Stimulated activated CD8-positive, alpha-beta memory T cell treated with anti-CD3 and anti-CD28 coated beads, Interleukin-15, amount 100 ng/mL, for 4 hours (primary cell): ENCODE measurements around the gene ALOXE3.
"Not testable (repeated sequence)": the region's sequence is repeated elsewhere in the genome, so short reads cannot be mapped to it uniquely, and the experiment has no call there.

Experiments used
- DNase-seq, 2 donors: peaks; one replicate each; pipeline ENCODE4 v3.0.0-alpha.2; 2020; ENCODE audit warnings: low read depth in 2 of 2

ALOXE3 gene

DNA sequence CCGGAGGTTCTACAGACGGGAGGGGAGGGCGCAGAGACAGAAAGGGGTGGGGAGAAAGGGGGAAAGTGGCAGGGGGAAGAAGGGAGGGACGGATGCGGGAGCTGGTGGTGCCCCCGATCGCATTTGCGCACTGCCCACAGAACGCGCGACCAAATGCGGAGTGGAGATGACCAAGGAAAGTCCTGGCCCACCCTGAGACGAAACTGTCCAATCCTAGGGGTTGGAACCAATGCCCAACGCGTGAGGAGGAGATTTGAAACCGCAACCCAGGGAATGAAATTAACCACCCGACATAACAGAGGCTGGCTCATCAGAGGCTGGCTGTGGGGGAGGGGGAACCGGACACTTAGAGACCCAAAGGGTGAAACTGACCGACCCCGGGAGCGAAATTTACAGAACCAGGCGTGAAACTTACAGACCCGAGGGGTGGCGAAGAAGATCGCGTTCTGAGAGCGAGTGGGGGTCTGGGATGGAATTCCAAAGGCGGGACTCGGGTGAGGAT, 4.2 kb upstream of the ALOXE3 start:
- DNase-seq = no peak

DNA sequence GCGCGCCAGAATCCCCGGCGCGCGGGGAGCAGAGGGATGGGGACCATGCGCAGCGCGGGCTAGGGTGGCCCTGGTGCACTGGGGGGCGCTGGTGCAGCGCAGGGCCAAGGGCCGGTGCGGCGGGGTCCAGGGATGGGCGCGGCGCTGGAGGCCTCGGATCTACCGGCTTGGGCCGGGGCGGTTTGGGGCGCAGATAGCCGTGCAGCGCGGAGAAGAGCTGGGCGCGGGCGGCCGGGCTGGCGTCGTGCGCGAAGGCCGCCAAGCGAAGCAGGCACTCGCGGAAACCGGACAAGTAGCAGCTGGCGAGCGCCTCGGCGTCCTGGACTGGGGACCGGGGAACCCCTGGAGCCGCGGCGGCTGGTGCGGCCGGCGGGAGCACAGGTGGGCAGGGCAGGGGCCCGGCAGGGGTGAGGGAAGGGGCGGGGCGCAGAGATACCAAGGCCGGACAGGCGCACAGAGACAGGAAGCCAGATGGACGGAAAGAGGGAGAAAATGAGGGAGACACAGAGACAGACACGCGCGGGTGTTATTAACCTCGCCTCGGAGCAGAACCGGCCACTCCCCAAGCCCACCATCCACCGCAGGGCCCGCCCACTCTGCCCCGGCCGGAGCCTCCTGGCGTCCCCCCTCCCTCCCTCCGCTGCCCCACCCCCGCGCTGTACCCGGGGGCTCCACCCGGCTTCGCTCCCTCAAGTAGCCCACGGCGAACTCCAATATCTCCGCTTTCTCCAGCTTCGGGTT, 3.5 kb upstream of the ALOXE3 start:
- no peak for DNase-seq

DNA sequence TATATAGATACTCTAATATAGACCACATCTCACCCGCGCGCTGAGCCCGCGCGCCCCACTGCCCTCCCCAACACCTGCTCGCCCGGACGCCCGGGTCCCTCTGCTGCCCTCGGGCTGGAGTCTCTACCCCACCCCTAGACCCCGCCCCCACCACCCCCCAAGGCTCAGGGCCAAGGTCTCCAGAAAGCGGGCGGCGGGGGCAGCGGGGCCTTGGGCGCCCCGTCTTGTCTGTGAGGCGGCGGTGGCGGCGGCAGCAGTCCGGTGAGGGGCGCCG, 3.0 kb upstream of the ALOXE3 start:
- no peak for DNase-seq

DNA sequence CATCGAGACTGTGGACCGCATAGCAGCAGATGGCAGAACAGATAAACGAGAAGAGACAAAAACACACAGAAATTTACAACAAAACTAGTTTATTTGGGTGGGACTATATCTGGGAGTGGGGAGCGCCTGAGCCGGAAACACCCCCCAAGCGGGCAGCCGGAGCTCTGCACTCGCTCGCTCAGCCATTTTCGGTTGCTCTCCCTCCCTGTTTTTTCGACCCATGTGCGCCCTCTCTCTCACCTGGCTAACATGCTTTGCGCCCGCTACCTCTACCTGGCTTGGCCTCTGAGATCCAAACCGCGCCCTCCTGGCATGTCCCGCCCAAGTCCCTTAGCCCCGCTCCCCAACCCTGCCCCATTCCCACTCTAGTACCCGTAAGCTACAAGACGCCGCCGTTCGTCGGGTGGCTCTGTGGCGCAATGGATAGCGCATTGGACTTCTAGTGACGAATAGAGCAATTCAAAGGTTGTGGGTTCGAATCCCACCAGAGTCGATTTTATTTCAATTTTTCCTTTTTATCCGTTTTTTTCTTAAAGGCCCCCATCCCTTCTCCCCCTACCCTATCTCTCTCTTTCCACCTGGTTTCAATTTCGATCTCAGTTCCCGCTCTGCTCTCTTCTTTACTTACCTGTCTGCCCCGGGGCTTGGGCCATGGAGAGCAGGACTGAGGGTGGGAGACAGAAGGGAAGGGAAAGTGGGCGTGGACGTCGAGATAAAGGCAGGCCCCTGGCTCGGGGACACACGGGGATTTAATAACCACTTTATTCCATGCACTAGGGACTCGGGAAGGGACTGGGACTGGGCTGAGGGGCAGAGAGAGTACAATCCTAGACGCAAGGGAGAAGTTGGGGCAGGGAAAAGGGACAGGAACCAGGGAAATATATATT, 2.4 kb upstream of the ALOXE3 start:
- DNase-seq = peak in 1 of 2 donors; percentile 43

DNA sequence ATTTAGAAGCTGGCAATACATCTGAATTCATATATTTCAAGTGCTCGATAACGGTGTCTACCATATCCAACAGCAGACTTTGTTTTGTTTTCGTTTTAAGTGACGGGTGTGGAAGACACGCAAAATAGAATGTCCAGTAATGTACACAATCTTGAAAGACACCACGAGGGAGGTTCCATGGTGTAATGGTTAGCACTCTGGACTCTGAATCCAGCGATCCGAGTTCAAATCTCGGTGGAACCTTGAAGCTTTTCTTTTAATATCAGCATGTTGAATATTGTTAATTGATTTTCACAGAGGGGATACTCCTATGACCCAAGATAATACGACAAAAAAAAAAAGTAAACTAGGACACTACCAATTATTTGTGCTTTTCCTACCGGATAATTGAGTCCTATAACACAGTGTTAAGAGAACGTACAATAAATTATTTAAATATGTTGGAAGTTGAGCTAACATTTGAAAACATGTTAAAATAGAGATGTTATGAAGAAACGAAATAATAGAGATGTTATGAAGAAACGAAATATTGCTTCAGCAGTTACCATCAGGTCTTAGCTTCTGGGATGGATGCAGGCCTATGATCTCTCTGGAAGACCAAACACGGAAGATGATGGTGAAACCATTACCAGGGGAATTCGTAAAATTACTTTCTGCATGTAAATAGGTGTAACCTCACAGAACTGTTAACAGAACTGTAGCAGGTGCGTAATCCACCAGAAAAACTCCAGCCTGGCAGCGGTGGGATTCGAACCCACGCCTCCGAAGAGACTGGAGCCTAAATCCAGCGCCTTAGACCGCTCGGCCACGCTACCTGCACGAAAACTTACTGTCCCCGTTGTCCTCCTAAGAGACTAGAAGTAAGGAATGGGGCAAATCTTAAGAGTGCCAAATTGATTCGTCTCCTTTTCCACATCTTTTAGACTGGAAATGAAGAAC, 1.5 kb upstream of the ALOXE3 start:
- peak in 1 of 2 donors; percentile 71 for DNase-seq

DNA sequence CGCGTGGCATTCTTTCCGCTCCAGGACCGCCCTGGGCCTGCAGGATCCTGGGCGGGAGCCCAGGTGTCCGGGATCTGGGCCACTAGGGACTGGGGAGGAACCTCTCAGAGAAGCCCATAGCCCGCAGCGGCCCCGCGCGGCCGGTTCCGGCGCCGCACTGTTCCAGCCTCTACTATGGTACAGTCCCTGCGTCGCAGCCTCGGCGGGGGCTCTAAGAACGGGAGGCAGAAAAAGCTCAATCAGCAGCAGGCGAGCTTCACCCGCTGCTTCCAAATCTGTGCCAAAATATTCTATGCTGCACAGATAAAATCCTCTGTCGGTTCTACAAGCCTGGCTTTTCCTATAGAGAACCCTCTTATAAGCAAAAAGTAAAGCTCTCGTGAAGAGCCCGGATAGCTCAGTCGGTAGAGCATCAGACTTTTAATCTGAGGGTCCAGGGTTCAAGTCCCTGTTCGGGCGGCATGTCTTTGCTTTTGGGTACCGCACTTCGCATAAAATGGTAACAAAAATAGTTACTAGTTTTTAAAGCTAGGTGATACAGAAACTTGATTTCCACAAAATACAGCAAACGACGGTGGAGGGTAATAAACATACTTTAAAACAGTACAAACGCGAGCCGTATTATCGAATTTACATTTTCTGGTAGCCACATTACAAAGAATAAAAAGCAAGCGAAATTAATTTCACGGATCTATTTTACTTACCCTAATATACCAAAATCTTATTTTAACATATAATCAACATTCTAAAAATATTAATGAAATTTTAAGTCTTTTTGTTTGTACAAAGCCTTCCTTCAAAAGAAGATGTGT, 661 bp upstream of the ALOXE3 start:
- peak; percentile 67 to 73 for DNase-seq

DNA sequence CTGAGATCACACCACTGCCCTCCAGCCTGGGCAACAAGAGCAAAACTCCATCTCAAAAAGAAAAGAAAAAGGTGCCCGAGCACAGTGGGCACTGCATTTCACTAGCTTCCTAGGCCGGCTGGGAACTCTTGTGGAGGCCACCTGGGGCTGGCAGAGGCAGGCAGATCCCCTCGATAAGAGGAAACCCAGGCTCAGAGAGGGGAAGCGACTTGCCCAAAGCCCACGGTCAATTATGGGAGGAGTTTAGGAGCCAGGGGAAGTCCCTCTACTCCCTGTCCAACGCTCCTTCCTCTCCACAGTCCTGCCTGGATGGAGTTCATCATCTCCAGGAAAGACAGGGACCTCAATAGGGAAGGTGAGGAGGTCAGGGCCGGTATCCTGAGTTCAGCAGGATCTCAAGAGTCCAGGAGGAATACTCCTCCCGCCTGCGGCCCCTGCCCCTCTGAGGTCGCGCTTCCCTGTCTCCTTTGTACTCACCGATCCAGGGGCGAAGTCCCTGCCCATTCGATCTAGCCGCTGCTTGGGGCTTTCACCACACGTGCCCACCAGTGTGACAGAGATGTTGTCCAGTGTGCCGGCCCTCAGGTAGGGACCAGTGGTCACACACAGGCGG, 841 bp downstream of the ALOXE3 start:
- DNase-seq = no peak

DNA sequence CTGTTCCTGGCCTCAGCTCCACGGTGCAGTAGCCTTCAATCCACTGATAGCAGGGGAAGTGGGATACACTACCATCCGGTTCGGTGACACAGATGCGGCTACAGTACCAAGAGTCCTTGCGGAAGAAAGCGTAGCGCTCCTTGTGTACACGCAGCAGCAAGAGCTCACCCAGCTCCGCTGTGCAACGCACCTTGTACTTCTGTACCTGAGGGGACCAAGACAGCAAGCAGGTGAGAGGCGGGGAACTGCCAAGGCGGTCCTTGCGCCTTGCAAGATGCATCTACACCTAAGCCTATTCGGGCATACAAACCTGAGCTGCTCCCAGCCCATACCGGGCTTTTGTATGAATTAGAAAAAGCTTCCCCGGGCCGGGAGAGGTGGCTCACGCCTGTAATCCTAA, 1.5 kb downstream of the ALOXE3 start:
- DNase-seq = no peak

DNA sequence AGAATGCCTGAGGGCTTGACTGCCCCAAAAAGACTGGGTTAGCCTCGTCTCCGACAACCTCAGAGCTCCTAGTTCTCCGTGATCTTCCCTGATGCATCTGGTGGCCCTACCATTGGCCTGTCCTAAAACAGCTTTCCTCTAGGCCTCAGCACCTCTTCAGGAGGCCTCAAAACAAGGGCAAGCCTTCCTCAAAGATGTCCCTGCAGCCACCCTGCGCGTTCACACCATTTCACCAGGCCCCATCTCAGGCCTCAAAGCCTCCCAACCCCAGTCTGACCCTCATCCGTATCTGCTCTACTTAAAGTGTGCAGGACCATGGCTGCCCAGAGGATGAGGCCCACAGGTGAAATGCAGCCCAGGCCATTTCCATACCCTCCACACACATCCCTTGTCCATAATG, 7.4 kb downstream of the ALOXE3 start:
- DNase-seq = no peak

DNA sequence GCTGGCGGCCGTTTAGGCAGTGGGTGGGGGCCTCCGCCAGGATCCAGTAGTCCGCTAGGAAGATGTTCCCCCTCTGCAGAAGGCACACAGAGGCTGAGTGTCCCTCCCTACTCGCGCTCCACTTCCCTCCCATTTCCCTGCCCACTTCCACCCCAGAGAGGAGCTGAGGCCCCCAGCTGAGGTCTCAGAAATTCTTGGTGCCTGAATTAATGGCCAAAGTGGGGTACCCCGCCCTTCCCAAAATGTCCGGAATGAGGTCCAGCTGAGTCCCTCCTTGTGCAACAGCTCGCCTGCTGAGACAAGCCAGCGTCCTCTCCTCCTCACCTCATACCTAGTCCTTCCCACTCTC, 7.9 kb downstream of the ALOXE3 start:
- no peak for DNase-seq

DNA sequence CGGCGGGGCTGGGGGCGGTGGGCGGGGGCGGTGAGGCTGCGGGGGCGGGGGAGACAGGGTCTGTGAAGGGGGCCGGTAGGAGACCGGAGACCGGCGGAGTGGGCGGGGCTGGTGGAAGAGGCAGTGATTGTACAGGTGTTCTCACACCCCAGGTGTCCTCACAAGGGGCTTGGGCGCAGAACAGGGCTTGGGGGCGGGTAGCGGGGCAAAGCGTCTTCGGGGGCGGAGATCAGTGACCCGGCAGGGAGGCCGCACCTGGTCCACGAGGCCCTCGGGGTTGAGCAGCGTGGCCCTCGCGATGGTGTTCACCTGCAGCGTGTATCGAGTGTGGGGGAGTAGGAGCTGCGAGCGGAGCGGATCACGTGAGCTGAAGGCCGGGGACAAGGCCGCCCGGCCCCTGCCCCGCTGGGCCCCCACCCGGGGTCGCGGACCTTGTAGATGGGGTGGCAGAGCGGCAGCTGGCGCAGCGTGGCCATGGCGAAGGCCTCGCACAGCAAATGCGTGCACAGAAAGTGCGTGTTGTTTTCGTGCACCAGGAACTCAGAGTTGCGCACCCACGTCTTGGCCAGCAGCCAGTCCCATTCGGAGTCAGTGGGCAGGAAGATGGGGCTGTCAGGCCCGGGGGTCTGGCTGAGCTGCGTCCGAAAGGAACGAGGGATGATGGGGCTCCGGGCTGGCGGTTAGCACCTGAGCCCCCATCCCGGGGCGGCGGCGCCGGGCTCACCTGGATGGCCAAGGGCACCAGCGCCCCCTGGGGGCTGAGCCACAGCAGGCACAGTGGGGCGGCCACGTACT, 8.5 kb downstream of the ALOXE3 start:
- peak; percentile 51 to 60 for DNase-seq

DNA sequence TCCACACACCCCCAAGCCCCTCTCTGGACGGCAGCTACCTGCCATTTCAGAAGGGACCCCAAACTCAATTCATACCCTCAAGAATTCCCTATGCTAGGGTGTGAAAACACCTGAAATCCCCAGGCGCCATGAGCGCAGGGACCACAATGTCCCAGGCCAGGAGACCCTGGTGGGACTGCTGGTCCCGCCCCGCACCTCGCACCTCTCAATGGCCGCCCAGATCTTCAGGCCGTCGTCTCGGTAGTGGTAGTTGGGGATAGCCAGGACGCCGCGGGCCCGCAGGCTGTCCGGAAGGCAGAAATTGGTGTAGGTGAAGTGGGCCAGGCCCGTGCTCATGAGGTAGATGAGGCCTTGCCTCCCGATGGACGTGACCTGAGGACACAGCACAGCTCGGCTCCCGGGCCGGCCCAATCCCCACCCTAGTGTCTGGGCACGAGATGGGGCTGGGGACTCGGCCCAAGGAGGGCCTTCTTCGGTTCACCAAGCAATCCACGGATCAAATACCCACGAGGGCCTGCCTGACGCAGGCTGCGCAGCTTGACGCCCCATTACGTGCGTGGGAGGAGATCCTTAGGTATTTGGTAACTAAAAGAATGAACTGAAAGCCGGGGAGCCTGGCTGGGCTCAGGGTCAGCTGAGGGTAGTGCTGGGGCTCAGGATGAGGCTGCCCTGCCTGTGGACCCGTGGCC, 9.2 kb downstream of the ALOXE3 start:
- DNase-seq = no peak

DNA sequence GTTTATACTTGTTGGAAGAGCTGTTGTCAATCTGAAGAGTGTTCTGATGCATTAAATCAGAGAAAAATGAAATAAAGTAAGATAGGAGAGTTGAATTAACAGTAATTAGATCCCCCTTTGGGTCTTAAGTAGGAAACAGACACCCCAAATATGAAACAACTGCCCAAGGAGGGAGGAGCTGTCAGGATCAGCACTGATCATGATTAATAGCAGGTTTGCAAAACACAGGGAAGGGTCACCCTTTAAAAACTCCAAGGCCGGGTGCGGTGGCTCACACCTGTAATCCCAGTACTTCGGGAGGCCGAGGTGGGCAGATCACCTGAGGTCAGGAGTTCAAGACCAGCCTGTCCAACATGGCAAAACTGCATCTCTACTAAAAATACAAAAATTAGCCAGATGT, 11.3 kb downstream of the ALOXE3 start:
- not testable (repeated sequence) for DNase-seq

DNA sequence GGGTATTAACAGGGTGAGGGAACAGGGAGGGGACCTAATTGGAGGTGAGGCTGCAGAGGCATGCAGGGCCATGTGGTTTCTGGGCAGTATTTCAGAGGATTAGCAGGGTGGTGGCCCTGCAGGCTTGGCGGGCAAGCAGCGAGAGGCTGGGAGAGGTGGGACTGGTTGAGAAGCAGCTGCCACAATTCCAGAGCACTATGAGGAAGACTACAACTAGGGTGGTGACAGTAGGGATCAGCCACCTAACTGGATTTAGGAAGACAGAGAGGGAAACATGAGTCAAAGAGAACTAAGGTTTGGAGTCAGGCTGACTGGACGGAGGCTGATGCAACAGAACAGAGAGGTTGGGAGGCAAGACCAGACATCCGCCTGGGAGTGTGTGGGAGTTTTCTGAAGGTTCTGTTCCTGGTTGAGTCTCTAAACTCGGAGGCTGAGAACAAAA, 12.3 kb downstream of the ALOXE3 start:
- no peak for DNase-seq

DNA sequence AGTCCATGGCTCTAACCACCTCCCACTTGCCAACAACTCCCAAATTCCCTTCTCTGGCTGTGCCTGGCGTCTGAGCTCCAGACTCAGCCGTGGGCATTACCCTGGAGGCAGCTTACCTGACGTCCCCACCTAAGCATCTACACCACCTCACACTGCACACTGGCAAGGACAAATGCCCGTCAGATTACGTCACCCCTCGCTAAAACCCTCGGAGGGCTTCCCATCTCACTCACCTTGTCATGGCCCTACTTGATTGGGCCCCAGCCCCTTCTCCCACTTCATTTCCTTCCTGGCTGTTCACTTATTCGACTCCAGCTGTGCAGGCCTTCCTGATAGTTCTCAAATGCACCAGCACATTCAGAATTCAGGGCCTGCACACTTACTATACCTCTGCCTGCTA, 13.4 kb downstream of the ALOXE3 start:
- no peak for DNase-seq

DNA sequence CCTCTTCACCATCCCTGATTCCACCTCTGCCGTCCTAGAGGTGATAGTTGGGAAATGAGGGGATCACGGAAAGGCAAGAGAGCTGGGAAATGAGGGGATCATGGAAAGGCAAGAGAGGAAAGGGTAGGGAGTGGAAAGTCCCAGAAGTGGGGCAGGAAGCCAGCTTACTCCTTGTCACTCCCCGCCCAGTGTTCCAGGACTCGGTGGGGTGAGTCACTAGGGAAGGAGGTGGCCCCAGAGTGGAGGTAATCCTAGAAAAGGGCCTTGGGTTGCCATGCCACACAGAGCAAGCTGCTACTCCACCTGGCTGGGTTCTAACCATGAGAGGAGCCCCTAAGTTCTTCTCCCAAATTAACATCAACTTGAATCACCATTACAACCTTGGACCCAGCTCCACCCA, 14.8 kb downstream of the ALOXE3 start:
- DNase-seq = no peak

DNA sequence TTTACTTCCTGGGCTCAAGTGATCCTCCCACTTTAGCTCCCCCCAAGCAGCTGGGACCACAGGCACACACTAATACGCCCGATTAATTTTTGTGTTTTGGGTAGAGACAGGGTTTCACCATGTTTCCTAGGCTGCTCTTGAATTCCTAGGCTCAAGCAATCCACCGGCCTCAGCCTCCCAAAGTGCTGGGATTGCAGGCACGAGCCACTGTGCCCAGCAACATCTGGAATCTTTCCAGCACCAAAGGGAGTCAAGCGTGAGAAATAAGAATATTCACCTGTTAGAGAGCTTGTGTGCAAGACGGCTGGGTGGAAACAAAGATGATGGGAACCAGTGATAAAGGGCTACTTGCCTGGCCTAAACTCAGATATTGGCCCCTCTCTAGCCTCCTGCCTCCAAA, 16.6 kb downstream of the ALOXE3 start:
- no peak for DNase-seq

DNA sequence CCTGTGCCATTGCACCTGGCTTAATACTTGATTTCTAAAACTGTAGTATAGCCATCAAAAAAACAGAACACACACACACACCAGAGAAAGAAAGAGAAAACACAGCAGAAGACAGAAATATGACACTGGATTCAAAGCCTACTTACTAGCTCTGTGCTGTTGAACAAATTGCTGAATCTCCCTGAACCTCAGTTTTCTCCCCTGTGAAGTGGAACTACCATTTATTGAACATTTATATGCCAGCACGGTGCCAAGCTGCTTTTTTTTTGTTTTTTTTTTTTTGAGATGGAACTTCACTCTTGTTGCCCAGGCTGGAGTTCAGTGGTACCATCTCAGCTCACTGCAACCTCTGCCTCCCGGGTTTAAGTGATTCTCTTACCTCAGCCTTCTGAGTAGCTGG, 17.6 kb downstream of the ALOXE3 start:
- DNase-seq = no peak

DNA sequence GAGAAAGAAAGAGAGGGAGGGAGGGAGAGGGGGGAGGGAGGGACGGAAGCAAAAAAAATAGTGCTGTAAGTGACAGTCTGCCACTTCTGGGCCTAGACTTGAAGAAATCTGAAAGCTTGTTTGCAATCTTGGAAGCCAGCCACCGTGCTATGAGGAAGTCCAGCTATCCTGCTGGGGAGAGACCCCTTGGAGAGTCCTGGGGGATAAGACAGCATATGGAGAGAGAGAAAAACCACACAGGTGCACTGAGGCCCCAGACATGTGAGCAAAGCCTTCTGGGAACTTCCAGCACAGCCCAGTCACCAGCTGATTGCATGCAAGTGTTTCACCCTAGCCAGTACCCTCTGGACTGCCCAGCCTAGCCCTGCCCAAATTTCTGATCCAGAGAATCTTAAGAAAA, 18.2 kb downstream of the ALOXE3 start:
- no peak for DNase-seq
